Measurements from ENCODE around the gene ATL1.

- TF ChIP-seq, protein P1, sequence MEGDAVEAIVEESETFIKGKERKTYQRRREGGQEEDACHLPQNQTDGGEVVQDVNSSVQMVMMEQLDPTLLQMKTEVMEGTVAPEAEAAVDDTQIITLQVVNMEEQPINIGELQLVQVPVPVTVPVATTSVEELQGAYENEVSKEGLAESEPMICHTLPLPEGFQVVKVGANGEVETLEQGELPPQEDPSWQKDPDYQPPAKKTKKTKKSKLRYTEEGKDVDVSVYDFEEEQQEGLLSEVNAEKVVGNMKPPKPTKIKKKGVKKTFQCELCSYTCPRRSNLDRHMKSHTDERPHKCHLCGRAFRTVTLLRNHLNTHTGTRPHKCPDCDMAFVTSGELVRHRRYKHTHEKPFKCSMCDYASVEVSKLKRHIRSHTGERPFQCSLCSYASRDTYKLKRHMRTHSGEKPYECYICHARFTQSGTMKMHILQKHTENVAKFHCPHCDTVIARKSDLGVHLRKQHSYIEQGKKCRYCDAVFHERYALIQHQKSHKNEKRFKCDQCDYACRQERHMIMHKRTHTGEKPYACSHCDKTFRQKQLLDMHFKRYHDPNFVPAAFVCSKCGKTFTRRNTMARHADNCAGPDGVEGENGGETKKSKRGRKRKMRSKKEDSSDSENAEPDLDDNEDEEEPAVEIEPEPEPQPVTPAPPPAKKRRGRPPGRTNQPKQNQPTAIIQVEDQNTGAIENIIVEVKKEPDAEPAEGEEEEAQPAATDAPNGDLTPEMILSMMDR (conservative IDR thresholded peaks at IDR 0.05; ENCODE audit: low read depth, low read length) = no peak
- TF ChIP-seq POLR2A (IDR thresholded peaks at IDR 0.05; ENCODE audit: low read depth, low read length) (no peak), MAFK (IDR thresholded peaks at IDR 0.05; ENCODE audit: low read depth, low read length) (no peak), RFX5 (IDR thresholded peaks at IDR 0.05; ENCODE audit: low read depth, low read length) (no peak), CEBPB (IDR thresholded peaks at IDR 0.05; ENCODE audit: low read depth, low read length) (no peak), MXI1 (IDR thresholded peaks at IDR 0.05; ENCODE audit: borderline replicate concordance, low read depth, low read length) (no peak), USF2 (IDR thresholded peaks at IDR 0.05; ENCODE audit: low read depth, low read length) (no peak), ELK1 (IDR thresholded peaks at IDR 0.05; ENCODE audit: borderline replicate concordance, low read depth, low read length) (no peak), SMC3 (IDR thresholded peaks at IDR 0.05; ENCODE audit: low read depth, low read length) (no peak)
Observed at GRCh38 chr14:50612806-50613205, 52.9 kb downstream of the ATL1 start.

All from IMR-90 (cell line).